ENCODE measurements around the gene PPIL1.

DNA sequence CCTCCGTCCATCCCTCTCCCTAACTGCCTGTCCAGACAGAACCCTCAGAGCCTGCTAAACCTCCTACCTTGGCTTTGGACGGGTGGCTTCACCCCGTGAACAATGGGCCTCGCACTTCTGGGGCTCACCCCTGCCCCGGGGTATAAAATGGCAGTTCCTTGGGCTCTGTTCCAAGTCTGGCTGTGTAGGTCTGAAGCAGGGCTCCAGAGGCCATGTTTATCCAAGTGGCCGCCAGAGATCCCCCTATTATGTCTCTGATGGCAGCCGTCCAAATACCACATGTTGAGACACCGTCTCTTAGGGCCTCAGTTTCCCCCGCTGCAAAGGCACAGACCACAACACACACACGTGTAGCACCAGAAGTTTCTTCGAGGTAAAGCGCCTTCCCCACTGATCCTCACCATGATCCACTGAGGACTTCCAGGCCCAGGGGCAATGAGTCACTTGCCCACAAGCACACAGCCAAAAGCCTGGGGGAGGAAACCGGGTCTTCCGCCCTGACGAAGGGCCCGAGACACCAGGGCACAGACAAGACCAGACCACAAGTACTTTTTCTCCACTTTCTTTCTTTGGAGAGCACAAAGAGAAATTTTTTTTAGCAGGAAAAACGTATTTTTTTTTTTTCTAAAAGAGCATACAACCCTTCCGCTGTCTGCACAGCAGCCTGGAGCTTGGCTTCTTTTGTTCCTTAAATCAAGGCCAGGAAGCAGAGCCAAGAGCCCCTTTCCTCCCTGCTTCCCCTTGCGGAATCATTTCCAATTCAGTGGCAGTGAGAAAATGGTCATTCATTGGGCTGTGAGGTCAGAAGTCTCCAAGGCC is 47.1 kb downstream of the PPIL1 start:
- TF ChIP-seq, protein P1, sequence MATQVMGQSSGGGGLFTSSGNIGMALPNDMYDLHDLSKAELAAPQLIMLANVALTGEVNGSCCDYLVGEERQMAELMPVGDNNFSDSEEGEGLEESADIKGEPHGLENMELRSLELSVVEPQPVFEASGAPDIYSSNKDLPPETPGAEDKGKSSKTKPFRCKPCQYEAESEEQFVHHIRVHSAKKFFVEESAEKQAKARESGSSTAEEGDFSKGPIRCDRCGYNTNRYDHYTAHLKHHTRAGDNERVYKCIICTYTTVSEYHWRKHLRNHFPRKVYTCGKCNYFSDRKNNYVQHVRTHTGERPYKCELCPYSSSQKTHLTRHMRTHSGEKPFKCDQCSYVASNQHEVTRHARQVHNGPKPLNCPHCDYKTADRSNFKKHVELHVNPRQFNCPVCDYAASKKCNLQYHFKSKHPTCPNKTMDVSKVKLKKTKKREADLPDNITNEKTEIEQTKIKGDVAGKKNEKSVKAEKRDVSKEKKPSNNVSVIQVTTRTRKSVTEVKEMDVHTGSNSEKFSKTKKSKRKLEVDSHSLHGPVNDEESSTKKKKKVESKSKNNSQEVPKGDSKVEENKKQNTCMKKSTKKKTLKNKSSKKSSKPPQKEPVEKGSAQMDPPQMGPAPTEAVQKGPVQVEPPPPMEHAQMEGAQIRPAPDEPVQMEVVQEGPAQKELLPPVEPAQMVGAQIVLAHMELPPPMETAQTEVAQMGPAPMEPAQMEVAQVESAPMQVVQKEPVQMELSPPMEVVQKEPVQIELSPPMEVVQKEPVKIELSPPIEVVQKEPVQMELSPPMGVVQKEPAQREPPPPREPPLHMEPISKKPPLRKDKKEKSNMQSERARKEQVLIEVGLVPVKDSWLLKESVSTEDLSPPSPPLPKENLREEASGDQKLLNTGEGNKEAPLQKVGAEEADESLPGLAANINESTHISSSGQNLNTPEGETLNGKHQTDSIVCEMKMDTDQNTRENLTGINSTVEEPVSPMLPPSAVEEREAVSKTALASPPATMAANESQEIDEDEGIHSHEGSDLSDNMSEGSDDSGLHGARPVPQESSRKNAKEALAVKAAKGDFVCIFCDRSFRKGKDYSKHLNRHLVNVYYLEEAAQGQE (IDR thresholded peaks at IDR 0.05; ENCODE audit: low read depth), result no peak
- TF ChIP-seq EP300 (IDR thresholded peaks at IDR 0.05; ENCODE audit: borderline replicate concordance), result no peak
- TF ChIP-seq YY1 (IDR thresholded peaks at IDR 0.05; ENCODE audit: low read depth), result no peak
- no peak for TF ChIP-seq TAF1 (IDR thresholded peaks at IDR 0.05; ENCODE audit: low read depth)
